22Rv1 (cell line): Measurements from ENCODE around the gene GALM.
"Not testable (repeated sequence)": the region's sequence is repeated elsewhere in the genome, so short reads cannot be mapped to it uniquely, and the experiment has no call there.

Source experiments
- H3K27ac ChIP-seq: fragments of 450-650 bp; 2 replicates; pipeline ENCODE4 v1.5.1; 2017
- CTCF ChIP-seq: fragments of 450-650 bp; IDR thresholded peaks from 2 replicates; pipeline ENCODE4 v1.5.1; 2017; ENCODE audit warnings: mild to moderate bottlenecking
- ZFX ChIP-seq: fragments of 450-650 bp; IDR thresholded peaks from 2 replicates; pipeline ENCODE4 v1.6.1; 2017; ENCODE audit warnings: antibody characterized with exemption, borderline replicate concordance

The GALM gene

DNA sequence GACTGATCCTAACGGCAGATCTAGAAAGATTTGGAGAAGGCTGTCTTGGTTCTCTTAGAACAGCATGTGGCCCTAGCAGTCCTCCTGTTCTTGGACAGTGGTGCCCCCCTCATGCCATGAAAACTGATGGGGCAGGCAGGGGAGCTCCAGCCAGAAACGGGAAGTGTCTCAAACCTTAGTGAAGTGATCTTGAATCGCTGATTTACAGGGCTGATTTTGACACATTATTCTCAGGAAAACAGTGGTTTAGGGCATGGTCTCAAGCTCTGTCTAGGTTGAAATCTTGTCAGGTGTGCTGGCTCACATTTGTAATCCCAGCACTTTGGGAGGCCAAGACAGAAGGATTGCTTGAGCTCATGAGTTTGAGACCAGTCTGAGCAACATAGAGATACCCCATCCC is 47.4 kb downstream of the GALM start:
- TF ChIP-seq CTCF: no peak
- no peak for TF ChIP-seq ZFX
- no peak overlapping the region for H3K27ac ChIP-seq

GRCh38 chr2:38714941-38715340 is 49.0 kb downstream of the GALM start:
- H3K27ac ChIP-seq: not testable (repeated sequence)

- no peak overlapping the region for H3K27ac ChIP-seq
- TF ChIP-seq ZFX (no peak), CTCF (no peak)
Measured at GRCh38 chr2:38716185-38716584, 50.3 kb downstream of the GALM start.

DNA sequence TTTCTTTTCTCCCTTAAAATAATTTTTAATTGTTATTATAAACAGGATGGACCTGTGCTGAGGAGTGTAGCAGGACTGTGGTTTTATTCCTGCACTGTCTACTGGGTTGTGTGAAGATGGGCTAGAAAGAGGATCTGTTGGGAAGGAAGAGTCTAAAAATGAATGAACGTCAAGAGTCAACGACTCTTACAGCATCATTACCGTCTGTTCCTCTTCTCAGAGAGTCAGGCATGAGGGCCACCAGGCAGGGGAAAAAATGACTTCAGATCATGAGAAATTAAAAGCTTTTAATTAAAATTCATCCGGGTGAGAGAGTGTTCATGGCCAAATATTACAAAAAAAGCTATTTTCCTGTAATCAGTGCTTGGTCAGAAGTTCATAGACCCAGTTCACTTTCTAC is 52.7 kb downstream of the GALM start:
- TF ChIP-seq ZFX (no peak), CTCF (no peak)
- H3K27ac ChIP-seq: no peak overlapping the region

- TF ChIP-seq CTCF (no peak), ZFX (no peak)
- no peak overlapping the region for H3K27ac ChIP-seq
Measured at GRCh38 chr2:38719706-38720105, 53.8 kb downstream of the GALM start.

DNA sequence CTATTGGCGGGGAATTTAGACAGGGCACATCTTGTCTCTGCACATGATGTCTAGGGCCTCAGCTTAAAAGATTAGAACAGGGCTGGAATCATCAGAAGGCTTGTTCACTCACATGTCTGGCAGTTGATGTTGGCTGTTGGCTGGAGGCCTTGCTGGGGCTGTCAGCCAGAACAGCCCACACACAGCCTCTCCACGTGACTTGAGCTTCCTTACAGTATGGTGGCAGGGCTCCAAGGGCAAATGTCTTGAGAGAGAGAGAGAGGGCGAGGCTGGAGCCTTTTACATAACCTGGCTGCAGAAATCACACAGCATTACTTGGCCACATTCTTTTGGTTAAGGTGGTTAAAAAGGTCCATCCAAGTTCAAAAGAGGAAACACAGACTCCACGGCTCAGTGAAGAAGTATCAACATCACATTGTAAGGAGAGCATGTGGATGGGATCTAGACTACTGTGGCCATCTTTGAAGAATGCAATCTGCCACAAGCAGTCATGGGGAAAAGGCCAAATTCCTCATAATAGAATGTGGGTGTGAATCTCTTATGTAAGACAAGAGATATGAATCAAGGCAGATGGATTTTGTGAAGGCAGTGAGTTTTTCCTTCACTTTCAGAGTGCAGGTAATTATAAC is 54.8 kb downstream of the GALM start:
- TF ChIP-seq CTCF (no peak), ZFX (no peak)
- no peak overlapping the region for H3K27ac ChIP-seq

DNA sequence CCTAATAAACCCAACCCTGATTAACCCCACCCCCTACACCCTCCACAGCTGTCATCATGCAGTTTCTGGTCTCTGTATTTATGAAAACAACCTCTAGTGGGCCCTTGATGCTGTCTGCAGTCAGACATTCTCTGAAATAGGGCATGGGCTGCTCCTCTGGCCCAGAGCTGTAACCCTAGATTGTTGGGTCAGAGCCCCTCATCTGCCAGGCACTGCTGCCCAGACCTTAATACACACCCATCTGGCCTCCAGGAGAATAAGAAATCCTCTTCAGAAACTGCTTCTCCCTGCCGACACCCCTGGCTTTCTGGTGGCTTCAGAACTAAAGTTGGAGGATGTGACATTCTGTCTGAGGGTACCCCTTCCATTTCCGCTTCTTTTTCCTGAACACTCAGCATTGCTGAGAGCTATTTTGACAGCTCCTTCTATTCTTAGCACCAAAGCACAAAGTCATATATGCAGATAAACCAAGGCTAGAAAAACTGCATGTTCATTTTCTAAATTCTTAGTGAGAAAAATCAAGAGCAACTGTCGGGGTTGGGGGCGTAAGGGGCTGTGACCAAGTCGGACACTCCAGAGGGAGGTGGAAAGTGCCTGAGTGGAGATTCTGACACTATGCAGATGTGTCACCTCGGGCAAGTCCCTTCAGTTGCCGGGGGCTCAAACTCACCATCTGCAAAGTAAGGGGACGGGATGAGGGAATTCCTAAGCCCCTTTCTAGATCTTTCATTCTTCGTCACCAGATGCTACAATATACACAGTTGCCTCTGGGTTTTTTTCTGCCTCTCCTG is 56.6 kb downstream of the GALM start:
- no peak overlapping the region for H3K27ac ChIP-seq
- TF ChIP-seq CTCF (no peak), ZFX (no peak)
